ENCODE measurements around the gene GARRE1. TPM values are rescaled to one million over a fixed set of nuclear protein-coding genes. Genes with fewer than 3 reads are reported as not detected.
"Not testable (repeated sequence)": the region's sequence is repeated elsewhere in the genome, so short reads cannot be mapped to it uniquely, and the experiment has no call there.

Gene GARRE1
- total RNA-seq, 2 donors from 2014 or later = 21.9 to 27.9 TPM

GRCh38 chr19:34278783-34279182 lies 24.4 kb downstream of the GARRE1 start:
- Mint-ChIP-seq H3K36me3 (ENCODE audit: low read depth) (peaks cover 17% of the 10 kb centered on the region), H3K4me1 (peaks cover 16% of the 10 kb centered on the region), H3K4me3 (no peak overlapping the region), H3K9me3 (no peaks in the 10 kb centered on the region), H3K27ac (no peak overlapping the region), H3K27me3 (ENCODE audit: insufficient read depth) (no peaks in the 10 kb centered on the region)
- Histone ChIP-seq H3K27me3 (ENCODE audit: control insufficient read depth, insufficient read depth, low read length, poor library complexity, severe bottlenecking) (no peaks in the 10 kb centered on the region), H3K9ac (ENCODE audit: extremely low read depth, low read length, poor library complexity, severe bottlenecking) (no peak overlapping the region), H3K36me3 (ENCODE audit: control insufficient read depth, insufficient read depth, low read length) (peaks cover 13% of the 10 kb centered on the region), H3K4me1 (ENCODE audit: control insufficient read depth, insufficient read depth, low read length) (peaks cover 11% of the 10 kb centered on the region), H3K9me3 (ENCODE audit: control insufficient read depth, low read length) (peaks cover 5% of the 10 kb centered on the region), H3K4me3 (ENCODE audit: low read length) (no peak overlapping the region), H3K27ac (ENCODE audit: low read depth, low read length) (no peak overlapping the region)
- no peak for TF ChIP-seq CTCF (conservative IDR thresholded peaks at IDR 0.05)
- DNase-seq = no peak
- WGBS, 2 experiments (ENCODE audit: insufficient coverage in 1 of 2, insufficient read length in 1 of 2) = 92 to 100% methylated on average over 2 to 4 of the region's 4 CpGs

DNA sequence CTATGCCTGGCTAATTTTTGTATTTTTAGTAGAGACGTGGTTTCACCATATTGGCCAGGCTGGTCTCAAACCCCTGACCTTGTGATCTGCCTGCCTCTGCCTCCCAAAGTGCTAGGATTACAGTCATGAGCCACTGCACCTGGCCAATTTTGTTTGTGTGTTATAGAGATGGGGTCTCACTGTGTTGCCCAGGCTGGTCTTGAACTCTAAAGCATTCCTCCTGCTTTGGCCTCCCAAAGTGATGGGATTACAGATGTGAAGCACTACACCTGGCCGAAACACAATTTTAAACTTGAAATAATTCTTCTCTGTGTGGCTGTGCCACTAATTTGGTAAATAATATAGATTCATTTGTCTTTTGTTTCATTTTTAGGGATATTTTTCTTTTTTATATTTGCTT lies 27.1 kb downstream of the GARRE1 start:
- not testable (repeated sequence) for H3K27me3 Mint-ChIP-seq (ENCODE audit: insufficient read depth); H3K9me3 Mint-ChIP-seq; DNase-seq; H3K4me1 ChIP-seq (ENCODE audit: control insufficient read depth, insufficient read depth, low read length); H3K4me1 Mint-ChIP-seq; H3K4me3 Mint-ChIP-seq; H3K27ac ChIP-seq (ENCODE audit: low read depth, low read length); H3K27me3 ChIP-seq (ENCODE audit: control insufficient read depth, insufficient read depth, low read length, poor library complexity, severe bottlenecking); H3K9me3 ChIP-seq (ENCODE audit: control insufficient read depth, low read length); H3K9ac ChIP-seq (ENCODE audit: extremely low read depth, low read length, poor library complexity, severe bottlenecking); H3K4me3 ChIP-seq (ENCODE audit: low read length); H3K27ac Mint-ChIP-seq
- WGBS, 2 experiments (ENCODE audit: insufficient coverage in 1 of 2, insufficient read length in 1 of 2) = 88 to 97% methylated on average over 1 to 2 of the region's 2 CpGs
- H3K36me3 ChIP-seq (ENCODE audit: control insufficient read depth, insufficient read depth, low read length) = peaks cover 10% of the 10 kb centered on the region
- H3K36me3 Mint-ChIP-seq (ENCODE audit: low read depth) = peaks cover 23% of the 10 kb centered on the region

DNA sequence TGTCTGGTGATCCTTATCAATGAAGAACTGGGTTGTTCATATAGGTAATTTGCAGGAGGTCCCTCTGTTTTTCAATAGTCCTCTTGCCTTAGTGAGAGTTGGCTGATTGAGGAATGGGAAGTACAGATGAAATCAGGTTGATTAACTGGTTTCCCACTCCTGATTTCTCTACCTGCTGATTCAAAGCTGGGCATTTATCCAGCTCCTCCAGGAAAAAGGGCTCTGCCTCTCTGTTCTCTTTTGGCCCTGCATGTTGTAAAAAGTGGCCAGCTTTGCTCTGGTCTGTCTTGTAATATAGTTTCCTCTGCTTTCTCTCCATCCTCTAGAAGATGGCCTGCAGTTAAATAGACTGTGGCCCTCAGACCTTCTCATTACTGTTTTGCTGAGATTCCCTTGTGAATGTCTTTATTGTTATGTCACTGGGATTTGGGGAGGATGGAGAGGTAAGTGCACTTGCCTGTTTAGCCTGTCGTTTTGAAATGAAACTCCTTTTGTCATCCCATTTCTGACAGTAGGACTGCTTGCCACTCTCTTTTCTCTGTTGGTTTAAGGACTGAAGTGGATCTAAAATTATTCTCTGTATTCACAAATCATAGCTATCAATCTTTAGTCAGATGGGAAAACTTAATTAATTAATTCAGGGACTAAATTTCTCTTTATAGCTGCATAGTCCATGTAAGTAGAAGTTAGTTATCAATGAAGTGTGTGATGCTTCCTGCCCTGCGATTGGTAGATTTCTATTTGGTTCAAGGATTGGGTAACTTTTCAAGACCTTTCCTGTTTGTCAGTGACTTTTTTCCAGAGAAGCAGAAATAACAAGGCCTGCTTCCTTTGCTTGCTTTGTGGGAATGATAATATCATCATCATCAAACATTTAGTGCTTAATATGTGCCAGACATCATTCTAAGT lies 28.5 kb downstream of the GARRE1 start:
- Mint-ChIP-seq H3K27me3 (ENCODE audit: insufficient read depth) (no peaks in the 10 kb centered on the region), H3K4me1 (no peaks in the 10 kb centered on the region), H3K4me3 (no peak overlapping the region), H3K9me3 (no peaks in the 10 kb centered on the region), H3K27ac (no peak overlapping the region), H3K36me3 (ENCODE audit: low read depth) (peaks cover 29% of the 10 kb centered on the region)
- H3K27ac ChIP-seq (ENCODE audit: low read depth, low read length) = no peak overlapping the region
- no peaks in the 10 kb centered on the region for H3K27me3 ChIP-seq (ENCODE audit: control insufficient read depth, insufficient read depth, low read length, poor library complexity, severe bottlenecking)
- no peaks in the 10 kb centered on the region for H3K4me1 ChIP-seq (ENCODE audit: control insufficient read depth, insufficient read depth, low read length)
- no peak overlapping the region for H3K9ac ChIP-seq (ENCODE audit: extremely low read depth, low read length, poor library complexity, severe bottlenecking)
- WGBS, 2 experiments (ENCODE audit: insufficient coverage in 1 of 2, insufficient read length in 1 of 2) = 86 to 91% methylated on average over 1 to 2 of the region's 2 CpGs
- H3K9me3 ChIP-seq (ENCODE audit: control insufficient read depth, low read length) = no peaks in the 10 kb centered on the region
- no peak for DNase-seq
- peaks cover 14% of the 10 kb centered on the region for H3K36me3 ChIP-seq (ENCODE audit: control insufficient read depth, insufficient read depth, low read length)
- TF ChIP-seq CTCF (conservative IDR thresholded peaks at IDR 0.05) = no peak
- no peak overlapping the region for H3K4me3 ChIP-seq (ENCODE audit: low read length)

All from endodermal cell (in vitro differentiated cells).